ENCODE measurements around the gene ZFP1.

Gene ZFP1

DNA sequence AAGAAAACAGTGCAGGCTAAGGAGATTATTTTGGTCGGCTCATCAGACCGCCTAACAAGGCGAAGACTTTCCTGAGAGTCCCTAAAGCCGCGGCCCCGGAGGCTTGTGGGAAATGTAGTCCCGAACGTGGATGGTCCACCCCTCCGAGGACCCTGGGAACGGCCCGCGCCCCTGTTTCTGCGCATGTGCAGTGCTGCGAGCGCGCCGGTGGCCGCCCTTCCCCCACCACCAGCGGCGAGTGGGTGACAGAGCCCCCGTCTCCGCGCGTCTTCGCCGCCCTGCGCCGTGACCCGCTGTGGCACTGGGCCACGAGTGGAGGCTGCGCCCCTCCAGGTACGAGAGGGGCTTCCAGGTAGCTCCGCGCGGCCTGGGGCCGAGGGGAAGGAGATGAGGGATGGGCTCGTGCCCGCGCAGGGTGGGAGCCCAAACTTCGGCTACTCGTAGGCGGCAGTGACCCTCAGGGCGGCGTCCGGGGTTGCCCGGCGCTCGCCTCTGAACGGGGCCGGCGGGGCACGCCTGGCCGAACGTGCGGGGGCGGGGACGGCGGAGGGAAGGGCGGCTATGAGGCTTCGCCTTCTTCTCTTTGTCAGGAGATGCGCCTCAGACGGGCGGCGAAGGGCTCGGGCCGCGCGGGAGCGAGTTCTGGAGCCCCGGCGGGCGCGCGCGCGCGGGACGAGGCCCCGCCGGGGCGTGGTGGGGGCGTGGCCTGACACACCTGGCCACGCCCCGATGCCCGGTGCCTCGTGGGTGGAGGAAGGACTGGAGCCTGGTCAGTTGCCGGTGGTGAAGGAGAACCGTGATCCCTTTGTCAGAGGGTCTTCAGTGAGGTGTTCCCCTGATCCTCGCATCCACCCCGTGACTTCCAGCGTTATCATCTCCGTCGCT is at the start of gene ZFP1:
ZFP1 (plus strand) TSS at position 214 of the 885 bp plus-strand sequence. CDS start 4,428 bp downstream, outside the sequence.
- peak; percentile 96 to 98 for DNase-seq

DNA sequence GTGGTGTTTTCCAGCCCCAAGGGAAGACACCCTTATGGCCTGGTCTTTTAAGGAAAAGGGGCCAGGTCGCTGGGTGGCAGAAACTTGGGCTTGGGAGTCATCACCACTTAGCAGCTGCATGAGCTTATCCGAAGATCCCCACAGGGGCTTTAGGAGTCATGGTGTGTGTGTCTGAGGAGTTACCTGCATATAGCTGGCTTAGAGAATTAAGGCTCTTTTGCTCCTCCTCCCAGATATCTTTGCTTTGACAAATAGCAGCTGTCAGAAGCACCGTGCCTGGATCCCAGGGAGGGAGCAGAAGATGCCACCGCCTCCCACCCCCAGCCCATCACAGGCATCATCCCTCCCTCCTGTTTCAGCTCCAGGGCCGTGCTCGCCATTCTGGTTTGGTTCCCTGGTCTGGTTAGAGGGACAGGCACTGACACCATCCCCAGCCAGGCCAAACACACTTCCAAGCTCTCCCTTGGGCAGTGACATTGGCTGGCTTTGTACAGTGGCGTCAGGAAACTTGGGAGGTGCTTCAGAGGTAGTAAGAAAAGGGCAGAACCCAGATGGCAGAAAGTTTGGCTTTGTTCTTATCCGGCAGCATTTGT is 49.2 kb upstream of the ZFP1 start:
- DNase-seq = no peak

DNA sequence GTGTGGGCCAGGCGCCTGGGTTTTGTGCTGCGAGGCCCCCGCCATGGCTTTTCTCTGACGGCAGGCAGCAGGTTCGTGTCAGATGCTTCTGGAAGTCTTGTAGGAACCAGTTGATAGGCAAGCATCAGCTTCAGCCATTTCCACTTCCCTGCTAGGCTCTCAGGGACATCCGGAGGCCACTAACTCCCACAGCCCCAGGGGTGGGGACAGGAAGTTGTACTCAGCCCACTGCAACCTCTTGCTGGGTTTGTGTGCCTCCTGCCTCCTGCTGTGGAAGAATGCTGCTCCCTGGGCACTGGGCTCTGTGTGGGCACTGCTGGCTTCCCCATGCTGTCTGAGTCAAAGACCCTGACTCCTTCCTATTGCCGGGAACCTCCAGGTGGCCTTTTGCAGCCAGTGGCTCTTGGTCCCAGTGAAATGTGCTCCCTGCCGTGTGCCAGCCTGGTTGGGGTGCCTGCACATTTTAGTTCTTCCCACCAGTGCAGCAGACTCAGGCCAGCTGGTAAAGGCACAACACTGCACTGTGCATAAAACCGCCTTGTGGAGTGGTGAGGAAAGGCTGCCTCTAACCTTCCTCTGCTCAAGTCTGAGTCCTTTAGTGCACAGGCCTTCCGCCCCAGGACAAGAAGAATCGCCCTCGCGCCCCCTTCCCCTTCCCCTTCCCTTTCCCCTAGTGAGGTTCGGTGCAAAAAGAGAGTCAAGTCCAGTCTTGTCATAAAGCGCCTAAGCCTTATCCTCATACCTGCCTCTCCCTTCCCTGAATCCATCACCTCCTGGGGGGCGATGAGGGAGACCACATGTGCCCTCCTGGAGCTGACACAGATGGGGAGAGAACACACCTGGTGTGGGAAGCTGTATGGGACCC is 48.4 kb upstream of the ZFP1 start:
- no peak for DNase-seq

DNA sequence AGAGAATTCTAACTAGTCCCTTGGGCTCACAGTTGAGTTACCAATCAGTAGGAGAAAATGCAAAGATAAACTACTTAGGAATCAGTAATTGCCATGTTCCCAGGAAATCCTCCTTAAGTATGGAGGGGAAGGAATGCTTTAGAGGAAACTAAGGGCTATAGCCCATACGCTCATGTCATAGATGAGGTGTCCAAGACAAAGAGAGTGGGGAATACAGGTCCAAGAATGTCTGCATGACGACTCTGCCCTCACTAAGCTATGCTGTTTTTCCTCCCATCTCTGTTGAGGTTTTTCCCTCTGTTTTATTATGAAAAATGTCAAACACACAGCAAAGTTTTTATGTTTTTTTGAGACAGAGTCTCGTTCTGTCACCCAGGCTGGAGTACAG is 47.7 kb upstream of the ZFP1 start:
- DNase-seq = no peak

DNA sequence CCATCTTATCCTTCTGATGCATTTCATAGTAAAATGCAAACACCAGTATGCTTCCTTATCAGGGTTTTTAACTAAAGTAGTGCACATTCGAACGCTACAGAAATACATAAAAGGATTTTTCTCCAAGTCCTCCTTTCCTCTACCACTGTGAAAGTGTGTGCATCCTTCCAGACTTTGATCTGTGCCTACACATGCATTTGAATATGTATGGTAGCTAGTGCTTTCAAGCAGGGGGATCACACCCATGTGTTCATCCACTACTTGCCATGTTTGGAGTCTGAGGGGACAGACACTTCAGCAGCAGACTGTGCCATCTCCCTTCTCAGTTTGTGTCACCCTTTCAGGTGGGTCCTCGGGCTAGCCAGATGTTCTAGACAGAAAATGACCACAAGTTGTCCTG is 46.7 kb upstream of the ZFP1 start:
- no peak for DNase-seq

DNA sequence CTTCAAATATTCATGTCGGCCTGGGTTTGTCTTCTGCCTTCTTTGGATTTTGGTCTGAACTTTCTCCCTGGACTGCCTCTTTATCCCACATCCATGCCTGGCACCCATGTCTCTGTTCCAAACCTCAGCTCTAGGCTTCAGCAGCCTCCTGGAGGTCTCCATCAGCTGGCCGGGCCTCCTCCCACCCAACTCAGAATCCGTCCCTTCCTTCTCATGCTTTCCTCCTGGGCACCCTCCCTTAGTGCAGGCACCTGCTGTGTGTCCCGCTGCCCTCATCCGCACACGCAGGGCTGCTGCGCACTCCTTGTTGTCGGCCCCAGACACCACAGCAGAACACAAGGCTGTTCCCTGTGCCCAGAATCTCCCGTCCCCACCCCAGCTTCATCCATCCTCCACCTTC is 45.7 kb upstream of the ZFP1 start:
- no peak for DNase-seq

DNA sequence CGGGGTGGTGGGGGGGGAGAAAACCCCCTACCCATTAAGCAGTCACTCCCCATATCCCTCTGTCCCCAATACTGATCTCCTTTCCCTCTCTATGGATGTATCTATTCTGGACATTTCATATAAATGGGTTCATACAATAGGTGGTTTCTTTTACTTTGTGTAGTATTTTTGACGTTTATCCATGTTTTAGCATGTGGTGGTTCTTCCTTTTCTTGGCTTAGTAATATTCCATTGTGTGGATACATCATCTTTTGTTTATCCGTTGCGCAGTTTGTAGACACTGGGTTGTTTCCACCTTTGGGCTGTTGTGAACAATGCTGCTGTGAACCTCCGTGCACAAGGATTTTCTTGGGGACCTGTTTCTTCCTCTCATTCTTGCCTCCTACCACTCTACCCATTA is 44.3 kb upstream of the ZFP1 start:
- DNase-seq = no peak

DNA sequence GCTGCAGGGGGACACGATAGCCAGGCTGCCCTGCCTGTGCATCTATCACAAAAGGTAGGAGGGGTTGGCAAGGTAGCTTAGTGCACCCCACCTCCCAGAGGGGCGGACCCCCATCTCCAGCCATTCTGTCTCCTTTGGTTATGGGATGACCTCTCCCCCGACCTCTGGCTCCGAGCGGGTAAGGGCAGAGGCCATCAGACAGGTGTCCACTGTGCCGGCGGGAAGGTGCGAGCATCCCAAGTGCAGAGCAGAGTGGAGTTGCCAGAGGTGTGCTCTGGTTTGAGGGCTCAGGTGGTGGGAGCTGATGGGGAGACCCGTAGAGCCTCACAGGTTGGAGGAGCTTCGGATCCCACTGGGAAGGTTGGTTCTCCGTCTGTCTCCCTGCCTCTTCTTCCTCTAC is 43.5 kb upstream of the ZFP1 start:
- DNase-seq = no peak

DNA sequence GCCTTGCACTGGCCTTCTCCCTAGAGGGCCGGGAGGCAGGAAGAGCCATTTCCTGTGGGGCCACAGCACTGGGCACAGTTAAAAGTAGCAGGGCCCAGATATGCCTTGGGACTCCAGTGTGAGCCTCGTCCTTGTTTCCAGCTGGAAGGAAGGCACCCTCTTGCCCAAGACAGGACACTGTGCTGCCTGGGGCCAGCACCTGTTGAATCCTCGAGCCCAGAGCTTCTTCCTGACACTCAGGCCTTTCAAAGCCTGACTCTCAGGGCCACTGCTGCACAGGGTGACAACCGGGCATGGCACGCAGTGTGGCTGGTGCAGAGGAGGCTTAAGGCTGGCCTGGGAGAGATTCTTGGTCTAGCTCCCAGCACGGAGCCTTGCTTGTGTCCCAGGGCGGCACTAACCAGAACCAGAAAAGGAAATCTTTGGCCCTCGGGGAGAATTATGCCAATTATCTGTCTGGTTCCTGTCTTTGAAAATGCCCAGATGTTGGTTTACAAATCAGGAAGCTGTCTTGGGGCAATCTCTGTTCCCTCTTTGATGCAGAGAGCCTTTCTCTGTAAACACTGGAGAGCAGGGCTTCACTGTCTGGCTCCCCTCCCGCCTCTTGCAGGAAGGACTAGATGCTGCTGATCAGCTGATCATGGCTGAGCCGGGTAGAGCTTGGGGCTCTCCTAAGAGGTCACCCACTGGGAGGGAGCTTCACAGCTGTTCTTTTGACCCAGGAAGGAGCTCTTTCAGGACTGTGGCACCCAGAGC is 42.8 kb upstream of the ZFP1 start:
- DNase-seq = no peak

- DNase-seq = no peak
Measured at GRCh38 chr16:75106351-75107274, 41.7 kb upstream of the ZFP1 start.

DNA sequence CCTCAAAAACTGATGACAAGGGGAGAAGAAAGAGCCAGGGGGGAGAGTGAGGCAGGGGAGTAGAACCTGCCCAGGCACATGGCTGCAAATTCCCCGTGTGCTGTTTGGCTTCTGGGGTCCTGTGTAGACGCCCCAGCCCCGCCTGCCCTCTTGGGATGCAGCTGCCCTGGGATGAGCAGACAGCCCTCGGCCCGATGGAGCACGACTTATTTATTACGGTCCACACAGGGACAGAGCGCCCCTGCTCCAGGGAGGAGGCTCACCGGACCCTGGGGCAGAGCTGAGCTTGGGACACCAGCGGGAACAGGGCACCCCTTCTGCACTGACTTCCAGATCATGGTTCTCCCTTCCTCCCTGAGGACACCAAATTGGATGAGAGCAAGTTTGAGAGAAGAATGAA is 40.8 kb upstream of the ZFP1 start:
- no peak for DNase-seq

- DNase-seq = peak; percentile 76 to 90
Measured at GRCh38 chr16:75108792-75109731, 39.3 kb upstream of the ZFP1 start.

GRCh38 chr16:75109732-75110243 is 38.5 kb upstream of the ZFP1 start:
- peak; percentile 85 to 93 for DNase-seq

DNA sequence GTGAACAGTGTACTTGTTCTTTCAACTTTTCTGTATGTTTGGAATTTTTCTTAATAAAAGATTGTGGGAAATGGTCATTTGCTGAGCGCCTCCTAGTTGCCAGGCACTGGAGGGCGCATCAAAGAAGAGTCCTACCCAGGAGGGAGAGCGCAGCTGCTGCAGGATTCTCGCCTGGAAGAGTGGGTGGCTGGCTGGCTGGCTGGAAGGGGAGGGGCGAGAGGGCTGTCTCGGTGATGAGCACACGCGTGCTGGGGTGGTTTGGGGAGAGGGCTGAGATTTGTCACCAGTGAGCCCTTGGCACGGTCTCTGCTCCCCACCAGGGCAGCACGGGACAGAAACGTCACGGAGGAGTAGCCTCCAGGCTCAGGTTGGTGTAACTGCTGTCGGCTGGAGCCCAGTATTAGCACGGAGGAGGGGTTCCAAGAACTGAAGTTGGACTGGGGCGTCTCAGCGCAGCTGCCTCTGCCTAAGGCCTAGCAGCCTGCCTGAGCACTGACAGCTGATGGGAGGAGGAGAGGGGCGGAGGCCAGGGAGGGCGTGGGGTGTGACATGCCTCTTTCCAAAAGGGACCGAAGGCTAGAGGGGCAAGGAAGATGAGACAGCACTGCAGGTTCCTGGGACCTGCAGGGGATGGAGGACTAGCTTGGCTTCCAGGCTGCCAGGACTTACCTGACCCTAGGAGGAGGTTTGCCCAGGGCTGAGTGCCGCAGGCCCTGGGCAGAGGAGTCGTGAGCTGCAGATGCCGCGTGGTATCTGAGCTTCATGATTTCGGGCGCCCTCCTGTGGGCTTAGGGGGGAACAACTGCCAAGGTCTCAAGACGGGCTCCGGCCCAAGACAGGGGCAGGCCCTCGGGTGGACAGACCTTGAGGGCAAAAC is 37.4 kb upstream of the ZFP1 start:
- DNase-seq = peak; percentile 91 to 93

- no peak for DNase-seq
Measured at GRCh38 chr16:75111514-75111940, 36.8 kb upstream of the ZFP1 start.

DNA sequence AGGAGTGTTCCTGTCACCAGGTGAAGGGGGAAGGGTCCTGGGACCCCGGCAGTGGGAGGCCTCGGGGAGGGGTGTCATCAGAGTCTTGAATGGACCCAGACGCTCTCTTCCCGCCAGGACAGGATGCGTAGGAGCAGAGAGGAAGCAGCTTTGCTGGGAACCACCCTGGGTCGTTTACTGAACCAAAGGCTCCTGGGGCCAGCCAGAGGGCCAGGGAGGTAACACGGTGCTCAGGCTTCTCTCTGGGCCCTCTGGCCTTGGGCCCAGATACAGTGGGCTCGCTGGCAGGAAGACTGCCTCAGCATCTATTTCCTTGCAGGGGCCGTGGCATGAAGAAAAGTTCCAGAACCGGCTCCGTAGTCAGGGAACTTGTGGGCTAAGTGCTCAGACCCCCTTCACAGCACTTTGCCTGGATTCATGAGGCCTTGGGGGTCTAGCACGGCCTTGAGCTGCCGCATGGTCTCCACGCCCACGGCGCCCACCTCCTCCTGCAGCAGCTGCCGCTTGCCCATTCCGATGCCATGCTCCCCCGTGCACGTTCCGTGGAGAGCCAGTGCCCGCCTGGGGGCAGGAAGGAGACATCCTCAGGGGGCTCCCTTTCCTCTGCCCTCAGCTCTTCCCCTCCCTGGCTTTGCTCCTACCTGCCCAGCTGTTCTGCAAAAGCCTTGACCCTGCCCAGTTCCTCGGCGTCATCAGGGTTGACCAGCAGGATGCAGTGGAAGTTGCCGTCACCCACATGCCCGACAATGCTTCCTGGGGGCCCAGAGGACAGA is 36.2 kb upstream of the ZFP1 start:
- no peak for DNase-seq

GRCh38 chr16:75112734-75113491 is 35.4 kb upstream of the ZFP1 start:
- no peak for DNase-seq

Measured in SHP77 (cell line).